Right lobe of liver (tissue), 6 donors: Measurements from ENCODE around the gene LIF. TPM values are rescaled to one million over a fixed set of nuclear protein-coding genes. Genes with fewer than 3 reads are reported as not detected.

Experiments
- ATAC-seq, 4 donors: fragments of 200-7000 bp; cut with Tn5 transposase; one replicate each; pipeline ENCODE4 v1.9.1; 2020; ENCODE audit warnings: mild to moderate bottlenecking in 4 of 4, moderate library complexity in 4 of 4
- DNase-seq, 3 donors: peaks; one replicate each; pipeline ENCODE4 v3.0.0-alpha.2; 2020
- H3K27ac ChIP-seq, 3 donors: fragments of 200-600 bp; one replicate each; pipeline ENCODE4 v1.8.0; 2022
- H3K27me3 ChIP-seq, 2 donors: fragments of 200-600 bp; one replicate each; pipeline ENCODE4 v1.8.0; 2022
- H3K36me3 ChIP-seq, 4 donors: fragments of 200-600 bp; sonication (generic) in 1 of 4; one replicate each; pipeline versions ENCODE4 v1.5.1 to v1.8.0; 2017 to 2022; ENCODE audit warnings: control low read depth in 1 of 4
- H3K4me1 ChIP-seq, 4 donors: fragments of 200-600 bp; sonication (generic) in 1 of 4; one replicate each; pipeline versions ENCODE4 v1.5.1 to v1.8.0; 2017 to 2022; ENCODE audit warnings: control low read depth in 1 of 4
- H3K4me3 ChIP-seq, 3 donors: fragments of 200-600 bp; one replicate each; pipeline ENCODE4 v1.8.0; 2022
- H3K9me3 ChIP-seq, 4 donors: fragments of 200-600 bp; sonication (generic) in 1 of 4; one replicate each; pipeline versions ENCODE4 v1.5.1 to v1.8.0; 2017 to 2022; ENCODE audit warnings: control low read depth in 1 of 4
- POLR2A ChIP-seq: fragments of 450-650 bp; IDR thresholded peaks from one replicate; pipeline ENCODE4 v1.6.1; 2017; ENCODE audit warnings: antibody characterized with exemption, mild to moderate bottlenecking
- WGBS: methylation state at CpG from one replicate; pipeline ENCODE4 v1.1.6; 2018; ENCODE audit warnings: low coverage, low lambda C conversion rate; ENCODE audit not compliant: insufficient coverage; ENCODE audit errors: missing lambda C conversion rate; 5-methylcytosine and 5-hydroxymethylcytosine counted together
- intact Hi-C, 2 donors: fragments of 100-400 bp; cut with DNase I; formaldehyde crosslinking; loops; one replicate each; pipeline versions ENCODE4 v1.11.2 to v1.14.1; 2022
- total RNA-seq, 6 experiments: library from RNA; depleted of rRNA in 2 of 6; stranded (reverse); fragments of >200 nt in 2 of 6; fragmentation: NEBNext Ultra II Directional in 3 of 6; extraction: Animal tissue kit (Norgen Biotek cat#: 25700) in 3 of 6; gene quantifications; one replicate each; pipeline versions ENCODE4 v1.1.0 to v1.2.4, GENCODE V29; 2016 to 2023
- TF ChIP-seq, protein P1 (sequence below), 4 donors: fragments of 200-600 bp in 3 of 4; fragments of 450-650 bp in 1 of 4; IDR thresholded peaks; one replicate each; pipeline versions ENCODE4 v1.5.1 to v1.8.0; 2016 to 2022; ENCODE audit warnings: antibody characterized with exemption in 4 of 4, mild to moderate bottlenecking in 2 of 4
- donor health status: DM: no; HTN: yes; CAD: no.
- donor health status: DM: no; HTN: no; CAD: no.
- donor health status: DM: no; HTN: no; CAD: no.
- donor health status: DM: no; HTN: yes; CAD: no.
- donor health status: DM: no; HTN: yes; CAD: no.

Gene LIF
- total RNA-seq, 6 experiments from 2014 or later = 0.15 to 2.0 (median 1.6) TPM; not detected in 2

DNA sequence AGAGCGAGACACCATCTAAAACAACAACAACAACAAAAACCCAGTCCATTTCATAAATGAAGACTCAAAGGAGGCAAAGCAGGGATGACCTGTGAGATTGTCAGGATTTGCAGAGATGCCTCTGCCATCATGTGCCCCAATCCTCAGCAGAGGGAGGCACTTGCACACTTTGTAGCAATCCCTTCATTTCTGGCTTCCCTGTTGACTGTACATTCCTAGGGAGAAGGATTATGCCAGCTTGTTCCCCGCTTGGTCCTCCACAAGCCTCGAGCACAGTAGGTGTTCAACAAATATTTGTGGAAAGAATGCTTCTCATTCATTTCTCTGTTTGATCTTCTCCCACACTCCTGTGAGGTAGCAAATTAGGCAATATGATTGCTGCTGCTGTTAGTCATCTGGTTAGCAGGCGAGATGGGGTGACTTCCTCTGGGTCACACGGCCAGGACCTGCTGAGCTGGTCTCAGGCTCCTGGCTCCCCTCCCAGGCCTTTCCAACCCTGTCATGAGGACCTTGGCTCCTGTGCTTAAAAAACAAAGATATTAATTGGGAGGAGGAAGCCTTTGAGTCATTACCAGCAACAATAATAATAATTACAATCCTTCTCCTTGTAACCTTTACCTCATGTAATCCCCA lies 34.1 kb downstream of the LIF start:
- DNase-seq = peak in 2 of 3 donors; percentile 72 to 89

DNA sequence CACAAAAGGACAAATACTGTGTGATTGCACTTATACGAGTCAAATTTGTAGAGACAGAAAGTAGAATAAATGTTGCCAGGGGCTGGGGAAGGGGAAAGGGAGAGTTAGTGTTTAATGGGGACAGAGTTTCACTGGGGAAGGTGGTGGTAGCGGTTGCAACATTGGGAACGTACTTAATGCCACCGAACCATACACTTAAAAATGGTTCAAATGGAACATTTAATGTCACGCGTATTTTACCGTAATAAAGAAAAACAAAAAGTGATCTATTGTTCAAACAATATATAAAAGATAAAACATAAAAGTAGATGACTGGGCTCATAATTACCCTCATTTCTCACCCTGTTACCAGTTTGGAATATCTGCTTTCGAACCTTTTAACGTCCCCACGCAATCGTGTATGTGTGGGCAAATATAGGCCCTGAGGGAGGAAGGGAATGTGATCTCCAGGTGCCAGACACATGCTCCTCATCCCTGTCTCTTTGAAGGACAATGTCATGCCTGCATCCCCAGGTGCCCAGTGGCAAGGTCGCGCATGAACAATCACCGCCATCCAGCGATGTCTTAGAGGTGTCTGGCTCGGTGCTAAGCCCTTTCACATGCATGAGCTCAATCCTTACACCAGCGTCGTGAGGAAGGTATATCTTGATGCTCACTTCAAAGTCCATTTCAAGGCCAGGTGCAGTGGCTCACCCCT lies 35.3 kb downstream of the LIF start:
- ATAC-seq (no peak), DNase-seq (peak in 1 of 3 donors; percentile 4)
- Histone ChIP-seq H3K9me3 (no peaks in the 10 kb centered on the region), H3K4me3 (no peak overlapping the region), H3K4me1 (peaks cover 0 to 5% (median 1%) of the 10 kb centered on the region in 4 donors), H3K27ac (no peak overlapping the region), H3K36me3 (no peaks in the 10 kb centered on the region), H3K27me3 (no peaks in the 10 kb centered on the region)
- intact Hi-C loops = no loop called here
- TF ChIP-seq, protein P1, sequence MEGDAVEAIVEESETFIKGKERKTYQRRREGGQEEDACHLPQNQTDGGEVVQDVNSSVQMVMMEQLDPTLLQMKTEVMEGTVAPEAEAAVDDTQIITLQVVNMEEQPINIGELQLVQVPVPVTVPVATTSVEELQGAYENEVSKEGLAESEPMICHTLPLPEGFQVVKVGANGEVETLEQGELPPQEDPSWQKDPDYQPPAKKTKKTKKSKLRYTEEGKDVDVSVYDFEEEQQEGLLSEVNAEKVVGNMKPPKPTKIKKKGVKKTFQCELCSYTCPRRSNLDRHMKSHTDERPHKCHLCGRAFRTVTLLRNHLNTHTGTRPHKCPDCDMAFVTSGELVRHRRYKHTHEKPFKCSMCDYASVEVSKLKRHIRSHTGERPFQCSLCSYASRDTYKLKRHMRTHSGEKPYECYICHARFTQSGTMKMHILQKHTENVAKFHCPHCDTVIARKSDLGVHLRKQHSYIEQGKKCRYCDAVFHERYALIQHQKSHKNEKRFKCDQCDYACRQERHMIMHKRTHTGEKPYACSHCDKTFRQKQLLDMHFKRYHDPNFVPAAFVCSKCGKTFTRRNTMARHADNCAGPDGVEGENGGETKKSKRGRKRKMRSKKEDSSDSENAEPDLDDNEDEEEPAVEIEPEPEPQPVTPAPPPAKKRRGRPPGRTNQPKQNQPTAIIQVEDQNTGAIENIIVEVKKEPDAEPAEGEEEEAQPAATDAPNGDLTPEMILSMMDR (IDR thresholded peaks at IDR 0.05) = no peak
- no peak for TF ChIP-seq POLR2A
- WGBS = 88% methylated on average over 12 of the region's 18 CpGs

More for the DNA sequence above, 34.1 kb downstream of the LIF start:
- no peaks in the 10 kb centered on the region for H3K36me3 ChIP-seq
- H3K4me3 ChIP-seq = no peak overlapping the region
- TF ChIP-seq, protein P1 (IDR thresholded peaks at IDR 0.05) = no peak
- no peak for TF ChIP-seq POLR2A
- no peaks in the 10 kb centered on the region for H3K27me3 ChIP-seq
- no peaks in the 10 kb centered on the region for H3K9me3 ChIP-seq
- 15% methylated on average over 4 of the region's 5 CpGs for WGBS
- H3K4me1 ChIP-seq = peaks cover 0 to 5% (median 1%) of the 10 kb centered on the region in 4 donors
- intact Hi-C loops = no loop called here
- H3K27ac ChIP-seq = peak overlapping the region in 2 of 3 donors; percentile 43 to 48
- ATAC-seq = peak; percentile 71 to 90 (median 77)

DNA sequence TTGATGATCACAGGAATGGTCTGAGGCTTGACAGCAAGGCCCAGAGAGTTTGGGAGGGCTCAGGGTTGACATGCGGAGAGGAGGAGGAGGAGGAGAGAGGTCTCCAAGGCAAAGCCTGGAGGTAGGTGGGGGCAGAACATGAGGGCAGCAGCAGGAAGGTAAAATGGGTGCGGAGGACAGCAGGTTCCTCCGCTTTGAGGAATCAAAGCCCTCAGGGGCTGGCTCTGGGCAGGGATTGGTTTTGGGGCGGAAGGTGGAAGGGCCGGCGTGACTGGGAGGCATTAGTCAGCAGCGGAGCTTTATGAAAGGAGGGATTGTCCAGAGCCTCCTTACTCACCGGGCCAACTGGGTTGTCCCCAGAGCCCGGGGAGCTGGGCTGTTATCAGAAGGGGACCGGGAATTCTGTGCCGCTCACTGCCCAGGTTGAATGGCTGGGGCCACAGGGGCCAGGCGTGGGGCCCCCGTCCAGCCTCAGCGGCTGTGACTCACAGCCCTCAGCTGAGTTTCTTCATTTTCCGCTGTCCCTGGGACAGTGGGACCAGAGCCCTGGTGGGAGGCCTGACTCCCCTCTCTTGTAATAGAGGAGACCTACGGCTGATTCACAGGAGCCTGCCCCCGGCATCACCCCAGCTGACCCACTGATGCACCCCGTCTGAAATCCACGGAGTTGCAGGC lies 36.2 kb downstream of the LIF start:
- intact Hi-C loops = no loop called here
- H3K4me3 ChIP-seq = no peak overlapping the region
- no peaks in the 10 kb centered on the region for H3K9me3 ChIP-seq
- DNase-seq (peak in 1 of 3 donors; percentile 37), ATAC-seq (peak in 1 of 4 donors; percentile 32)
- H3K27me3 ChIP-seq = no peaks in the 10 kb centered on the region
- no peaks in the 10 kb centered on the region for H3K36me3 ChIP-seq
- TF ChIP-seq POLR2A = no peak
- TF ChIP-seq, protein P1 (IDR thresholded peaks at IDR 0.05) = no peak
- 95% methylated on average over 3 of the region's 19 CpGs for WGBS
- H3K4me1 ChIP-seq = peaks cover 0 to 5% (median 1%) of the 10 kb centered on the region in 4 donors
- no peak overlapping the region for H3K27ac ChIP-seq

DNA sequence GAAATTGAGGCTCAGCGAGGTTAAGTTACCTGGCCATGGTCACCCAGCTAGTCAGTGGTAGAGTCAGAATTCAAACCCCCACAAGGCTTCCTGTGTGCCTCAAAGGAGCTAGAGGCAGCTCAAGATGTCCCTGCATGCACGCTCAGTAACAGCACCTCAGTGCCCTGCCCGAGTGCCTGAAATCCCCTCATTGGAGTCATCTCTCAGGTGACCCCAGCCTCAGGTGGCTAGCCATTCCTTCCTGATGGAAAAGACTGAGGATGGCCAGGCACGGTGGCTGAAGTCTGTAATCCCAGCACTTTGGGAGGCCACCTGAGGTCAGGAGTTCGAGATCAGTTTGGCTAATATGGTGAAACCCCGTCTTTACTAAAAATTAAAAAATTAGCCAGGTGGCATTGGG lies 36.9 kb downstream of the LIF start:
- DNase-seq = peak in 1 of 3 donors; percentile 35
- WGBS = no CpG with 5 or more reads among the region's 6 CpGs
- Histone ChIP-seq H3K4me1 (peaks cover 0 to 5% (median 1%) of the 10 kb centered on the region in 4 donors), H3K27me3 (no peaks in the 10 kb centered on the region), H3K36me3 (no peaks in the 10 kb centered on the region), H3K9me3 (no peaks in the 10 kb centered on the region), H3K27ac (peak overlapping the region in 2 of 3 donors; percentile 47 to 73), H3K4me3 (no peak overlapping the region)
- no peak for ATAC-seq
- intact Hi-C loops = no loop called here
- TF ChIP-seq, protein P1 (IDR thresholded peaks at IDR 0.05) = no peak
- no peak for TF ChIP-seq POLR2A
